C4-2B (cell line): ENCODE measurements around the gene NRBF2.
A peak's percentile ranks its signal among the peaks of the same experiment; 100 is the strongest.

Experiments used
- ZFX ChIP-seq: fragments of 450-650 bp; IDR thresholded peaks from 2 replicates; pipeline ENCODE4 v1.6.1; 2017
- TF ChIP-seq, protein P1 (sequence below): fragments of 450-650 bp; conservative IDR thresholded peaks from 2 replicates; pipeline ENCODE4 v1.5.1; 2017; ENCODE audit warnings: mild to moderate bottlenecking

DNA sequence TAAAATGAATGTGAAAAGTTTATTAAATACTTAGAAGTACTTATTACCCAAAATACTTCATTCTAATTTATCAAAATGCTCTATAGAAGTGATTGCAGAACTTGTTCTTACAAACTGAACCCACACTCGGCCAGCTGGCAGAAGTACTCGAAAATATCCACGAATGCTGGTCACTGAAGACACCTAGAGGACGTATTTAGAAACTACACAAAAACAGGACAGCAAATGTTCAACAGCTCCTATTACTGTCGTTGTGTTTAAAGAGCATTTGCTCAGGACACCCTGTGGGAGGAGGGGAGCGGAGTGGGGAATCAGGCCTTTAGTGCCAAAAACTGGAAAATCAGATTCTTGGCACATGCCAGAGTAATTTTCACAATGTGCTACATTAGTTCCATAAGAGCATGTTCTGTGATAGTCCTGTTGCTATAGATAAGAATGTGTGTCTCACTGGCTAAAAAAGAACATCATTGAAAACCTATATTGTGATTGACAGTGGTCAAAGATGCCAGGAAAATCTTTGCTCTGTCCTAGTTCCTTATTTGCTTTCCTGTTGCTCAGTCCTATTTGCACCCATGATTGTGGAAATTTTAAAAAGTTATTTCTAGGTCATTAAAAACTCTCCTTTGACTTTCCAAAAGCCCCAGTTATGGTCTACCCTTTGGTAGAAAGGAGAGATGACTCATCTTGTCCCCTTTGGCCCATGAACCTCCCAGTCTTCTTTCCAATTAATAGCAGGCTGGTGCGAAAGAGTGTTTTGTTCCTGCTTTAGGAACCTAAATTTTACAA is 49.0 kb upstream of the NRBF2 start:
- TF ChIP-seq, protein P1, sequence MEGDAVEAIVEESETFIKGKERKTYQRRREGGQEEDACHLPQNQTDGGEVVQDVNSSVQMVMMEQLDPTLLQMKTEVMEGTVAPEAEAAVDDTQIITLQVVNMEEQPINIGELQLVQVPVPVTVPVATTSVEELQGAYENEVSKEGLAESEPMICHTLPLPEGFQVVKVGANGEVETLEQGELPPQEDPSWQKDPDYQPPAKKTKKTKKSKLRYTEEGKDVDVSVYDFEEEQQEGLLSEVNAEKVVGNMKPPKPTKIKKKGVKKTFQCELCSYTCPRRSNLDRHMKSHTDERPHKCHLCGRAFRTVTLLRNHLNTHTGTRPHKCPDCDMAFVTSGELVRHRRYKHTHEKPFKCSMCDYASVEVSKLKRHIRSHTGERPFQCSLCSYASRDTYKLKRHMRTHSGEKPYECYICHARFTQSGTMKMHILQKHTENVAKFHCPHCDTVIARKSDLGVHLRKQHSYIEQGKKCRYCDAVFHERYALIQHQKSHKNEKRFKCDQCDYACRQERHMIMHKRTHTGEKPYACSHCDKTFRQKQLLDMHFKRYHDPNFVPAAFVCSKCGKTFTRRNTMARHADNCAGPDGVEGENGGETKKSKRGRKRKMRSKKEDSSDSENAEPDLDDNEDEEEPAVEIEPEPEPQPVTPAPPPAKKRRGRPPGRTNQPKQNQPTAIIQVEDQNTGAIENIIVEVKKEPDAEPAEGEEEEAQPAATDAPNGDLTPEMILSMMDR: peak; percentile 80
- TF ChIP-seq ZFX: no peak
